SK-MEL-5 (cell line): ENCODE measurements around the gene TBX18. TPM values are rescaled to one million over a fixed set of nuclear protein-coding genes. Genes with fewer than 3 reads are reported as not detected.

ENCODE experiments used
- DNase-seq: peaks from one replicate; pipeline ENCODE4 v3.0.0-alpha.2; 2016; ENCODE audit warnings: low read depth, low spot score
- in situ Hi-C: cut with HindIII; loops from 2 replicates; pipeline ENCODE4 v1.10.0; 2016; ENCODE audit warnings: low sequenced_read_pairs, high pct_unique_total_duplicates, low pct_unique_long_range_greater_than_20kb
- total RNA-seq: library from RNA; depleted of rRNA; stranded (reverse); fragments of >200 nt; shearing (Covaris generic); gene quantifications from 2 replicates; pipeline ENCODE4 v1.2.3, GENCODE V29; 2014

Gene TBX18
- total RNA-seq, 1 experiment from 2014 or later: 10.1 TPM

- DNase-seq: no peak
- in situ Hi-C loops: no loop called here
These were observed 10.5 kb upstream of the TBX18 start for GRCh38 chr6:84774985-84775284.

GRCh38 chr6:84774157-84774984 is 10.0 kb upstream of the TBX18 start:
- peak; percentile 7 for DNase-seq
- in situ Hi-C loops: no loop called here

- no peak for DNase-seq
- in situ Hi-C loops: no loop called here
These were observed 9.2 kb upstream of the TBX18 start for GRCh38 chr6:84773431-84774156.

- no peak for DNase-seq
- in situ Hi-C loops: no loop called here
These were observed 8.7 kb upstream of the TBX18 start for GRCh38 chr6:84773133-84773430.

- in situ Hi-C loops: no loop called here
- no peak for DNase-seq
These were observed 8.2 kb upstream of the TBX18 start for GRCh38 chr6:84772428-84773132.

GRCh38 chr6:84771756-84772356 is 7.5 kb upstream of the TBX18 start:
- no peak for DNase-seq
- in situ Hi-C loops: no loop called here

- no peak for DNase-seq
- in situ Hi-C loops: no loop called here
These were observed 6.8 kb upstream of the TBX18 start for GRCh38 chr6:84771125-84771755.

- no peak for DNase-seq
- in situ Hi-C loops: no loop called here
These were observed 6.1 kb upstream of the TBX18 start for GRCh38 chr6:84770521-84770920.

GRCh38 chr6:84769306-84769705 is 4.9 kb upstream of the TBX18 start:
- DNase-seq: no peak
- in situ Hi-C loops: no loop called here

GRCh38 chr6:84768442-84769174 is 4.2 kb upstream of the TBX18 start:
- in situ Hi-C loops: no loop called here

GRCh38 chr6:84767526-84768201 is 3.3 kb upstream of the TBX18 start:
- in situ Hi-C loops: no loop called here

More at GRCh38 chr6:84768442-84769174, 4.2 kb upstream of the TBX18 start:
- DNase-seq: peak; percentile 17

GRCh38 chr6:84766799-84767525 is 2.6 kb upstream of the TBX18 start:
- no peak for DNase-seq
- in situ Hi-C loops: no loop called here

More at GRCh38 chr6:84767526-84768201, 3.3 kb upstream of the TBX18 start:
- DNase-seq: no peak

- DNase-seq: no peak
- in situ Hi-C loops: no loop called here
These were observed 1.9 kb upstream of the TBX18 start for GRCh38 chr6:84766118-84766798.

GRCh38 chr6:84763886-84764331 is 489 bp downstream of the TBX18 start:
- no peak for DNase-seq
- in situ Hi-C loops: no loop called here

- peak; percentile 76 for DNase-seq
These were observed 1.2 kb downstream of the TBX18 start for GRCh38 chr6:84763003-84763885.

More at GRCh38 chr6:84763003-84763885, 1.2 kb downstream of the TBX18 start:
- in situ Hi-C loops: no loop called here
